AG04449 (cell line): ENCODE results near the gene RPS4Y1.

Source experiments
- CTCF ChIA-PET: fragments of 350-600 bp; formaldehyde crosslinking; extraction: SDS; loops from one replicate; lab custom pipeline; 2021; ENCODE audit warnings: antibody characterized with exemption; lab: Yijun Ruan, JAX
- POLR2A ChIA-PET: fragments of 400-600, 350-600 bp; formaldehyde crosslinking; extraction: SDS; loops from one replicate; lab custom pipeline; 2020; ENCODE audit warnings: antibody characterized with exemption, inconsistent platforms; lab: Yijun Ruan, JAX
- DNase-seq: peaks from one replicate; pipeline ENCODE4 v3.0.0-alpha.2; 2010; ENCODE audit warnings: low read depth, low spot score
- H3K4me3 ChIP-seq: 2 replicates; pipeline ENCODE4 v1.5.1; 2011; ENCODE audit warnings: low read depth, mild to moderate bottlenecking, control low read depth, low read length
- TF ChIP-seq, protein P1 (sequence below): IDR thresholded peaks from one replicate; pipeline ENCODE4 v1.5.1; 2011; ENCODE audit warnings: mild to moderate bottlenecking, moderate library complexity, low read length, control low read depth, inconsistent platforms; ENCODE audit not compliant: insufficient read depth; ENCODE audit errors: missing control alignments

Gene RPS4Y1

DNA sequence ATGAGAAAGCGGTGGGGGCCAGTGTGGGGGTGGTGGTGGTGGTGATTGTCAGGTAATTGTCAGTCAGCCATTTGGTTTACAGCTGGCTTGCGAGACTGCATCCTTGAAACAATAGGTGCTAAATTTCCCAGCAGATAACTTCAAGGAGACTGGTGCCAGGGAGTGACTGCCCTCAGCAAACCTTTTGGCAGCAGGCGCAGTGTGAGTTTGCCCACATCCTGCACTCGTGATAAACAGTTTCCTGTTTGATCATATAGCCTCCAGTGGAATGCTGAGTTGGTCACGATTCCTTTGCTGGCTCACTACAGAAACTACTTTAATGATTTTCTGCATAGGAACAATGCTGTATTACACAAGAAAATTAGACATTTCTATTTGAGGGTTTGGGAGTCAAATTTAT lies 46.0 kb downstream of the RPS4Y1 start:
- peak; percentile 34 for DNase-seq
- TF ChIP-seq, protein P1, sequence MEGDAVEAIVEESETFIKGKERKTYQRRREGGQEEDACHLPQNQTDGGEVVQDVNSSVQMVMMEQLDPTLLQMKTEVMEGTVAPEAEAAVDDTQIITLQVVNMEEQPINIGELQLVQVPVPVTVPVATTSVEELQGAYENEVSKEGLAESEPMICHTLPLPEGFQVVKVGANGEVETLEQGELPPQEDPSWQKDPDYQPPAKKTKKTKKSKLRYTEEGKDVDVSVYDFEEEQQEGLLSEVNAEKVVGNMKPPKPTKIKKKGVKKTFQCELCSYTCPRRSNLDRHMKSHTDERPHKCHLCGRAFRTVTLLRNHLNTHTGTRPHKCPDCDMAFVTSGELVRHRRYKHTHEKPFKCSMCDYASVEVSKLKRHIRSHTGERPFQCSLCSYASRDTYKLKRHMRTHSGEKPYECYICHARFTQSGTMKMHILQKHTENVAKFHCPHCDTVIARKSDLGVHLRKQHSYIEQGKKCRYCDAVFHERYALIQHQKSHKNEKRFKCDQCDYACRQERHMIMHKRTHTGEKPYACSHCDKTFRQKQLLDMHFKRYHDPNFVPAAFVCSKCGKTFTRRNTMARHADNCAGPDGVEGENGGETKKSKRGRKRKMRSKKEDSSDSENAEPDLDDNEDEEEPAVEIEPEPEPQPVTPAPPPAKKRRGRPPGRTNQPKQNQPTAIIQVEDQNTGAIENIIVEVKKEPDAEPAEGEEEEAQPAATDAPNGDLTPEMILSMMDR, result no peak
- ChIA-PET CTCF (no interaction called here), POLR2A (no interaction called here)
- H3K4me3 ChIP-seq, result no peak overlapping the region

DNA sequence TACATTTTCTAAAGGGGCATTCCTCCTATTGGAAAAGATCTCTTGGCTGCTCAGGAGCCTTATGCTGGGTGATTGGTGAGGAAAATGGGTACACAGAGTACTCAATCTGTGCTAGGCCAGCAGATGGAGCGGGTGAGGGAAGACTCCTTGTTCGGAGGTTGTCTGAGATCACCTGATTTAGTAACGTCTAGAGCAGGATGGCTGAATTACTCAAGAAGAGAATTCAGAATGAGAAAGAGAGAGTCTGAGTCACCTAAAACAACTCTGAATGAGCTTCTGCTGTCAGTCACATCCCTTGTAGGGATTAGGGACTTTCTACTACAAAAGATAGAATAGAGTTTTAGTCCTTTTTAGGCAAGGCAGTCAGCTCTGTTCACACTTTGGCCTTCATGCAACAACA lies 46.6 kb downstream of the RPS4Y1 start:
- no peak for DNase-seq
- CTCF ChIA-PET, result no interaction called here
- POLR2A ChIA-PET, result interaction anchor here (1.5 kb wide), 1 partner anchor 19 kb away, joined by 4 read pairs; no protein-coding TSS in a partner anchor
- H3K4me3 ChIP-seq, result no peak overlapping the region
- TF ChIP-seq, protein P1, result no peak

DNA sequence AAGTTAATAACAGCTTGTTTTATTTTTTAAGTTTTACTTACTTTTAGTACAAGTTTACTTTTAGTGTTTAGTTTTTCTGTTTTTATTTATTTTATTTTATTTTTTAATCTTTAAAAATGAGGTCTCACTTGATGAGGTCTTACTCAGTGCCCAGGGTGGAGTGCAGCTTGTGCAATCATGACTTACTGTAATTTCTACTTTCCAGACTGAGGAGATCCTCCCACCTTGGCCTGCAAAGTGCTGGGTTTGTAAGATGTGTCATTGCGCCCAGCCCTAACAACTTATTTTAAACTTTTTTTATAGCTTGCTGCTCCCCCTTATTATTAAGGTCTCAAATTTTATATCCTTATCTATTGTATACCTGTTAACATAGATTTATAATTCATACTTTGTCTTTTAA lies 52.1 kb downstream of the RPS4Y1 start:
- H3K4me3 ChIP-seq, result no peak overlapping the region
- TF ChIP-seq, protein P1, result no peak
- no peak for DNase-seq
- ChIA-PET CTCF (interaction anchor here (0.8 kb wide), 1 partner anchor 10 kb away, joined by 3 read pairs; no protein-coding TSS in a partner anchor), POLR2A (no interaction called here)

DNA sequence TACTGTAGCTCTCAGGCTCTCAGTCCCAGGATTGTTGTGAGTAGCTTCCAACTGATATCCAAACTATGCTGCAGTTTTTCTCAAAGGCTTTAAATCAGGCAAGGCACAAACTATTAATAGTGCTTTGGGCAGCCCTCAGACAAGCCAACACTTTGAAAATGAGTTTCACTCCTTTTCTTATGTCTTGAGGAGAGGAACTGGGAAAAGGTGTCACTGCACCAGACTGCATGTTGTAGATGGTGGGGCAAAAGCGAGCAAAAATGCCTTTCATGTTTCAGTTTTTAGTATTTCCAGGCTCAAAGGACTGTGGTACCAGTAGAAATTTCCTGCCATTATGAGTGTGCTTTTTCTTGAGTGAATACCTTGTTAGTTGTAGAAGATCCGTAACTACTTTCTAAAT lies 54.6 kb downstream of the RPS4Y1 start:
- POLR2A ChIA-PET, result no interaction called here
- DNase-seq, result no peak
- TF ChIP-seq, protein P1, result no peak
- CTCF ChIA-PET, result no interaction called here
- no peak overlapping the region for H3K4me3 ChIP-seq

DNA sequence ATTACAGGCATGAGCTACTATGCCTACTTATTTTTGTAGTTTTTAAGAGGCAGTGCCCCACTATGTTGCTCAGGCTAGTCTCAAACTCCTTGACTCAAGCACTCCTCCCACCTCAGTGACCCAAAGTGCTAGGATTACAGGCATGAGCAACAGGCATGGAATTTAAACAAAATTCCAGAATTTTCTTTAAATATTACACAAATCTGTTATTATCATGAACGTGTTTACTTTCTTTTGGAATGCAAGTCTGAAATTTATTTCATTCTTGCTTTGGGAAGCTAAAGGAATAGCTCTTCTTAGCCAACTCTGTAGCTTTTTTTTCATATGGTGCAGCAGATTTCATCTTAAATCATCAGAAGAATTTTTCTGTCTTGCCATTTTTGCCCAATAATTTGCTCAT lies 66.0 kb downstream of the RPS4Y1 start:
- POLR2A ChIA-PET, result interaction anchor here (1.8 kb wide), 1 partner anchor 19 kb away, joined by 4 read pairs; no protein-coding TSS in a partner anchor
- H3K4me3 ChIP-seq, result no peak overlapping the region
- peak; percentile 50 for DNase-seq
- CTCF ChIA-PET, result no interaction called here
- TF ChIP-seq, protein P1, result no peak

DNA sequence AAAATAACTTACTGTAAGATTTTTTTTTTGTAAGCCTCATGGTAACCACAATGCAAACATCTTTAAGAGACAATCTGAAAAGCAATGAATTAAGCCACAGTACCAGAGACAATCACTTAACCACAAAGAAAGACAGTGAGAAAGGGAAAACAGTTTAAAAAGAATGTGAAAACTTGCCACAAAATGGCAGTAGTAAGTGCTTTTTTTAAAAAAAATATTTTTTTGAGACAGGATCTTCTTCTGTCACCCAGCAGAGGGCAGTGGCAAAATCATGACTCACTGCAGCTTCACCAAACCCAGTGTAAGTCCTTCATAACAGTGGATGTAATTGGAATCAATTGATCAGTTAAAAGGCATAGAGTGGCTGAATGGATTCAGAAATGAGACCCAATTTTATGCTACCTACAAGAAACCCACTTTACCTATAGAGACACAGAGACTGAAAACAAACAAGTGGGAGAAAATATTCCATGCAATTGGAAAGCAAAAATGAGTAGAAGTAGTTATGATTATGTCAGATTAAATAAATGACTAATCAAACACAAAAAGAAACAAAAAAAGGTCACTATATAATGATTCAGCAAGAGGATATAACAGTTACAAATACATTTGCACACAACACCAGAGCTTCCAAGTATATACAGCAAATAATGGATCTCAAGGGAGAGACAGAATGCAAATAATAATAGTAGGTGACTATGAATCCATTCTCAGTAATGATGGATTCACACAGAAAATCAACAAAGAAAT lies 71.8 kb downstream of the RPS4Y1 start:
- CTCF ChIA-PET, result interaction anchor here (1.6 kb wide), 1 partner anchor 20 kb away, joined by 8 read pairs; no protein-coding TSS in a partner anchor
- POLR2A ChIA-PET, result no interaction called here
- TF ChIP-seq, protein P1, result peak; percentile 19
- no peak overlapping the region for H3K4me3 ChIP-seq
- DNase-seq, result no peak
